GM18858 (cell line): ENCODE measurements around the gene PROKR1.
A peak's percentile ranks its signal among the peaks of the same experiment; 100 is the strongest.
"Not testable (repeated sequence)": the region's sequence is repeated elsewhere in the genome, so short reads cannot be mapped to it uniquely, and the experiment has no call there.

Source experiments
- ATAC-seq: cut with Tn5 transposase; IDR thresholded peaks from one replicate; pipeline ENCODE4 v1.9.1; 2021; ENCODE audit not compliant: unreplicated experiment

The PROKR1 gene

DNA sequence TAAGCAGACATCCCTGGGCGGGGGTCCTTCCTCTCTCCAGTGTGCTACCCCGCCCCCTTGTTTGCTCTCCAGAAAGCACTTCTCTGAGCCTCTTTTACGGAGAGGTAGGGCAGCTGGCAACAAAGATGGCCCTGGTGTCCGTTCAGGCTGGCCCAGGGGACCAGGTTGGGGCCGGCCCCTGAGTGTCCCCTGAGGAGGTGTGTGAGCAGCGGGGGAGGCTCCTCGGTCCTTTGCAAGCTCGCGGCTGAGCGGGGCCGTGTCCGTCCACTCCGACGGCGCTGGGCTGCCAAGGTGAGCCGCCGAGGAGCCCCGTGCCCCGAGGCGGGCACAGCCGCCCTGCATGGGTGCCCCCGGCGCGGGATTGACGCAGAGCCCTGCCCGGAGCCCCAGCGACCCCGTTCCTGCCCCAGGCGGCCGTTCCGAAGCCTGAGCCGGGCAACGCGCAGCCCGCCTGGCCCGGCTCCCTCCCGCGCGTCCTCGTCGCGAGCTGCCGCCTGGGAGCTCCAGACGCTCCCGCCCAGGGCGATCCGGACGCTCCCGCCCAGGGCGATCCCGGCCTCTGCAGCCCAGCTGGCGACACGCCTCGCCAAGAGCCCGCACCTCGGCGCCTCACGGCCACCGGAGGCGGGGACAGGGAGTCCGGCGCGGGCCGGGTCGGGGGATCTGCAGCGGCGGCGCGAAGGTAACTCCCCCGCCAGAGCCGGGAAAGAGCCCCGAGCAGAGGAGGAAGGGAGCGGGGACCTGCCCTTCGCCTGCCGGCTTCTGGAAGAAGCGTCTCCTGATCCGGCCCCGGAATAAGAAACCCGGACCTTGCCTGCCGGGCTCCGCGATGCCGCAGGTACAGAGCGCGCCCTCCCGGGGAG is at the start of gene PROKR1:
TSS of gene PROKR1 (plus strand) at position 569 of the 863 bp plus-strand sequence. CDS start 2,243 bp downstream, outside the sequence.
- ATAC-seq = no peak

DNA sequence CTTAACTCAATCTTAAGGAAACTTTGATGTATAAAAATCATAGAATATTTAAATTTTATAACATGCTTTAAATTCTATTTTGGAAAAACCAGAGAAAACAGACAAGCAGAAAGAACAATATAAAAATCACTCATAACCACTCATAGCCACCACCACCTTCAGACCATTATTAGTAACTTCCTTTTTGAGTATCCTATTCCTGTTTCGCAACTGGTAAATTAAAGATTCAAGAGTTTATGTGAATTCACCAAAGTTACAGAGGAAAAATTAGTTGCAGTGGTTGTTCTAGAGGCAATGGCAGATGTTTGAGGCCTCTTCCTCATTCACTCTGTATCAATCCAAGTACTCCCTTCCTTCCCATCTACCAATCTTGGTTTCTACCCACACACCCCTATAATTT is 49.3 kb upstream of the PROKR1 start:
- no peak for ATAC-seq

DNA sequence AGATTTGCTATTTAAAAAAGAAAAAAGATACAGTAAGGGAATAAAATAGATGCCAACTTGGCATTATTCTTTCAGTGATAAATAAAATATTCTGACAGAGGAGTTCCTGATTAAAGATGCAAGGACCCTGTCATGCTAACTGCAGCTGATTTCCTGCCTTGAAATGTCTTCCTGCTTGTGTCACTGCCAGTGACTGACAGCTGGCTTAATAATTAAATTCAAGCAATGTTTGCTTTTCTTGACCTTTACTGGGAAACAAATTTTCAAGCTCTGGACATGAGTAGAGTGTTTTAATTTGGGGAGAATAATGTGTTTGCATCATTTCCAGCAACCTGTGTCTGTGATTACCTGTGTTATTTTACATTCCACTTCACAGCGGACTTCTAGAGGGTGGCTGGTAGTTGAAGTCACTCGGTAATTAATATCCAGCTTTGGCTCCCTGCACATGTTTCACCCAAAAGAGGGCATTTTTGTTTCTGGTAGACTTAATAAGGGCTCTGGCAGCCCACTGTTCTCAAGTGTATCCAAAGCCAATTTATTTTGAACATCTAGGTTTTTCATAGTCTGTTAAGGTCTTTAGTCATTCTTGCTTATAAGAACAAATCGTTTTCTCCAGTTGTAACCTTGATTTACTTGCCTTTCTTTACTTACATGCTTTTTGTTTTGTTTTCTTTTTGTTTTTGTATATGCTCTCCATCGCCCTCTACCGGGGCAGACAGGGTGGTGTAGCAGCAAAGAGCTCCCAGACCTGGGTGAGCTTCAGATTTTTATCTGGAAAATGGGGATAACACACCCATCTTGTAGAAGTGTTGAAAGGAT is 48.5 kb upstream of the PROKR1 start:
- ATAC-seq = peak; percentile 60

DNA sequence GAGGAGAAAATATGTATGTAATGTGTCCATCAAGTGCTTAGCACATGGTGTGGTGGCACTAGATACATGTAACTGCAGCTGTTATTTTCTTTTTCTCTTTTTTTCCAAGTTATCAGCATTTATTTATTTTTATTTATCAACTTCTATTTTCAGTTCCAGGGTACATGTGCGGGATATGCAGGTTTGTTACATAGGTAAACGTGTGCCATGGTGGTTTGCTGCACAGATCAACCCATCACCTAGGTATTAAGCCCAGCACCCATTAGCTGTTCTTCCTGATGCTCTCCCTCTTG is 47.9 kb upstream of the PROKR1 start:
- not testable (repeated sequence) for ATAC-seq

GRCh38 chr2:68600495-68600894 is 42.9 kb upstream of the PROKR1 start:
- not testable (repeated sequence) for ATAC-seq

- no peak for ATAC-seq
Observed at GRCh38 chr2:68603059-68603458, 40.3 kb upstream of the PROKR1 start.

DNA sequence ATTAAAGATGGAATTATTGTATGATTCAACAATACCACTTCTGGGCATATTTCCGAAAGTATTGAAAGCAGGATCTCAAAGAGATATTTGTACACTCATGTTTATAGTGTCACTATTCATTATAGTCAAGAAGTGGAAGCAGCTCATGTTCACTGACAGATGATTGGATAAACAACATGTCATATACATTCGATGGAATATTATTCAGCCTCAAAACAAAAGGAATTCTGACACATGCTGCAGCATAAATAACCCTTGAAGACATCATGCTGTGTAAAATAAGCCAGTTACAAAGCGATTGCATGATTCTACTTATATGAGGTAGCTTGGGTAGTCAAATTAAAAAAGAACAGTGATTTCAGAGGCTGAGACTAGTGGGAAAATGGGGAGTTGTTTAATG is 39.3 kb upstream of the PROKR1 start:
- no peak for ATAC-seq

GRCh38 chr2:68605939-68606338 is 37.4 kb upstream of the PROKR1 start:
- no peak for ATAC-seq

GRCh38 chr2:68606759-68607158 is 36.6 kb upstream of the PROKR1 start:
- ATAC-seq = no peak

GRCh38 chr2:68607837-68608236 is 35.5 kb upstream of the PROKR1 start:
- no peak for ATAC-seq

DNA sequence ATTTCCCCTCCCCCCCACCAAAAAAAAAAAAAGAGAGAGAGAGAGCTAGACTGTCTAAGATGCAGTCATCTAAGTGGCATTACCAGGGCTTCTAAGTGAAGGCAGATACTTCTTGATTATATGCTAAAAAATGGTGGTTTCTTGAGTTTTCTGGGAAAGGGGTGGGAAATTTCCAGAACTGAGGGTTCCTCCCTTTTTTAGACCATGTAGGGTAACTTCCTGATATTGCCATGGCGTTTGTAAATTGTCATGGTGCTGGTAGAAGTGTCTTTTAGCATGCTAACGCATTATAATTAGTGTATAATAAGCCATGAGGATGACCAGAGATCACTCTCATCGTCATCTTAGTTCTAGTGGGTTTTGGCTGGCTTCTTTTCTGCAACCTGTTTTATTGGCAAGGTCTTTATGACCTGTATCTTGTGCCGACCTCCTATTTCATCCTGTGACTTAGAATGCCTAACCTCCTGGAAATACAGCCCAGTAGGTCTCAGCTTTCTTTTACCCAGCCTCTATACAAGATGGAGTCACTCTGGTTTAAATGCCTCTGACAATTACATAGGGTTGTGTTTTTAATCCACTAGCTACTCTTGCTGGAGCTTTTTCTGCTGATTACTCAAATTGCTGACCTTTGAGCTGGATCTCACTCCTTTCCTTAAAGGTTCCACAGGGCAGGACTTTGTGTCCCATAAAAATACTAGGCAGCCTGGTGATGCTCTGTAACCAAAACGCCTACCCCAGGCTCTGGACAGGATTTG is 30.4 kb upstream of the PROKR1 start:
- no peak for ATAC-seq

GRCh38 chr2:68620772-68621171 is 22.6 kb upstream of the PROKR1 start:
- ATAC-seq = no peak

DNA sequence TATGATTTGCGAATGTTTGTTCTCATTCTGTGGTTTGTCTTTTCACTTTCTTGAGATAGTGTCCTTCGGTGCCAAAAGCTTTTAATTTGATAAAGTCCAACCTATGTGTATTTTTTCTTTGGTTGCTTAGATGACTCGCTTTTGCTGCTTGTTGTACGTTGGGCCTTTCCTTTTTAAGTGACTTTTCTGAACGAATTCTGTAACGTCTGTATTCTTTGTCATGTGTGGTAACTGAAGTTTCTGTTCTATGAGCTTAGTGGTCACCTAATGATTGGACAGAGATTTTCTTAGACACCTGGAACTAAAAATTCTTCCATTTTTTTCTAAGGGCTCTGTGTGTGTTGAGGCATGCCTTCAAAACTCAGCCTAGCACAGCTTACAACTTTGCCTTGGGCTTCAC is 19.6 kb upstream of the PROKR1 start:
- ATAC-seq = no peak

GRCh38 chr2:68627615-68628014 is 15.8 kb upstream of the PROKR1 start:
- no peak for ATAC-seq

- ATAC-seq = no peak
Observed at GRCh38 chr2:68632021-68632420, 11.4 kb upstream of the PROKR1 start.

DNA sequence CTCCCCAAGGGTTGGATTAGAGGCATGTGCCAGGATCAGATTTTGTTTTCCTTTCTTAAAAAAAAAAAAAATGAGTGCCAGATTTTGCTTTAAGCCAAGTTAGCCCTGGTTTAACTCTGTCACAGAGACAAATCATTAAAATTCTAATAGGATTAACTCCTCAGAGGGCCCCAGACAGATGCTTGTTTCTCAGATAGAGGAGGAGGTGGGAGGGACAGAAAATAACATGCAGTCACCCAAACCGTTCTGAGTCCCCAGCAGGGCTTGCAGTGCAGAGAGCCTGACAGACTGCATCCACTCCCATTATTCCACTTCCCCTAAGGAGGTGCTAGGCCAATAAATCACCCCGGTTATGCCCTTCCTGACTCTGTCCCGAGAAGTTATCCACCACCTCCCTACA is 6.3 kb upstream of the PROKR1 start:
- no peak for ATAC-seq

- no peak for ATAC-seq
Observed at GRCh38 chr2:68643874-68644485, 601 bp downstream of the PROKR1 start.

GRCh38 chr2:68645523-68645922 is 2.1 kb downstream of the PROKR1 start:
- no peak for ATAC-seq

GRCh38 chr2:68646303-68646702 is 2.9 kb downstream of the PROKR1 start:
- ATAC-seq = no peak

- no peak for ATAC-seq
Observed at GRCh38 chr2:68650645-68651044, 7.3 kb downstream of the PROKR1 start.

- ATAC-seq = no peak
Observed at GRCh38 chr2:68653034-68653433, 9.7 kb downstream of the PROKR1 start.
